Heart left ventricle (tissue), 13 donors: Measurements from ENCODE around the gene PRR30.

Experiments used
- CTCF ChIP-seq, 12 donors: fragments of 200-600 bp; sonication (generic) in 4 of 12; IDR thresholded peaks; one replicate each; pipeline versions ENCODE4 v1.5.0 to v1.8.0; 2018 to 2022; ENCODE audit warnings: antibody characterized with exemption in 12 of 12, mild to moderate bottlenecking in 5 of 12
- POLR2A ChIP-seq, 2 donors: fragments of 450-650 bp; IDR thresholded peaks; one replicate each; pipeline ENCODE4 v1.6.1; 2017; ENCODE audit warnings: antibody characterized with exemption in 2 of 2, mild to moderate bottlenecking in 2 of 2, moderate library complexity in 2 of 2
- donor health status: ischemic (EF 13 %, LVEDD 7.1; RV severe dilation, severe dysfunction).
- donor health status: DM: no; HTN: yes; CAD: no.
- donor health status: DM: no; HTN: no; CAD: no.
- donor health status: ischemic (EF 25% LVEDD 6.9; RV normal size, moderate dysfunction).
- donor health status: ischemic (EF 25% LVEDD 5.7; RV mildly dilated, moderate dysfunction).
- donor health status: ischemic (EF 35%, LVEDD 5.7; RV mildly dilated, moderate dysfunction).
- donor health status: nonischemic (EF 11% LVEDD 7.7; RV severe dilation, severe dysfunction).
- donor health status: DM: yes; HTN: yes; CAD: no.
- donor health status: PGD.
- donor health status: ischemic (EF 29% LVEDD 5.4; RV normal size, mild dysfunction).
- donor health status: nonischemic (EF 23%, LVEDD 6.1; RV moderate dilation, normal function).

- TF ChIP-seq POLR2A (IDR thresholded peaks at IDR 0.05) (no peak), CTCF (IDR thresholded peaks at IDR 0.05) (no peak)
Measured at GRCh38 chr2:27115519-27115918, 23.7 kb downstream of the PRR30 start.
